Embryonic facial prominence (tissue), 1 donor: ENCODE data around the gene RBM12.

ENCODE experiments used
- DNase-seq: peaks from one replicate; pipeline ENCODE4 v3.0.0-alpha.2; 2016; ENCODE audit errors: extremely low spot score

Gene RBM12

DNA sequence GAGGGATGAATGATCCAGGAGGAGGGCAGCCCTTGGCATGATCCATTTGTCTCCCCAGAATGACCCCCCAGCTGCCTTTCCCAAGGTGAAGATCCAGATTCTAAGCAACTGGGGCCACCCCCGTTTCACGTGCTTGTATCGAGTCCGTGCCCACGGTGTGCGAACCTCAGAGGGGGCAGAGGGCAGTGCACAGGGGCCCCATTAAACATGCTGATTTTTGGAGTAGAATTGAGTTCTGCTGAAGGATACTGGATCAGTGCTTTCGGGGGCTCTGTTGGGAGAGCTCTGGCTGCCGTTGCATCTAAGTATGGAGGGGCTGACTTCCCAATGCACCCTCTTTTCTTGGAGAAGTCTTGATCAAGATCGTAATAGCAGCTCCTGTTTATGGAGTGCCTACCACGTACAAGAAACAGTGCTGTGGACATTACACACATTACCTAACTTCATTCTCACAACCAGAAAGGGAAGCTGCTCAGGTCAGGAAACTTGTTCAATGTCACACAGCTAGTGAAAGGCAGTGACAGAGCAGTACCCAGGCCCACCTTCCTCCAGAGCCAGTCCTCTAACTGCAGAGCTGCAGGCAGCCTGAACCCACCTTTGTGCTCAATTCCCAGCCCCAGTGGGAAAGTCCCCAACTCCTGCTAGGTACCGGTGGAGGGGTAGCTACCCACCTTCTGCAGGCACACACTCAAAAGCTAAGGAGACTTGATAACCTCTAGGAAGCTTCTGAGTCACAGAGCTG is 43.7 kb downstream of the RBM12 start:
- no peak for DNase-seq

DNA sequence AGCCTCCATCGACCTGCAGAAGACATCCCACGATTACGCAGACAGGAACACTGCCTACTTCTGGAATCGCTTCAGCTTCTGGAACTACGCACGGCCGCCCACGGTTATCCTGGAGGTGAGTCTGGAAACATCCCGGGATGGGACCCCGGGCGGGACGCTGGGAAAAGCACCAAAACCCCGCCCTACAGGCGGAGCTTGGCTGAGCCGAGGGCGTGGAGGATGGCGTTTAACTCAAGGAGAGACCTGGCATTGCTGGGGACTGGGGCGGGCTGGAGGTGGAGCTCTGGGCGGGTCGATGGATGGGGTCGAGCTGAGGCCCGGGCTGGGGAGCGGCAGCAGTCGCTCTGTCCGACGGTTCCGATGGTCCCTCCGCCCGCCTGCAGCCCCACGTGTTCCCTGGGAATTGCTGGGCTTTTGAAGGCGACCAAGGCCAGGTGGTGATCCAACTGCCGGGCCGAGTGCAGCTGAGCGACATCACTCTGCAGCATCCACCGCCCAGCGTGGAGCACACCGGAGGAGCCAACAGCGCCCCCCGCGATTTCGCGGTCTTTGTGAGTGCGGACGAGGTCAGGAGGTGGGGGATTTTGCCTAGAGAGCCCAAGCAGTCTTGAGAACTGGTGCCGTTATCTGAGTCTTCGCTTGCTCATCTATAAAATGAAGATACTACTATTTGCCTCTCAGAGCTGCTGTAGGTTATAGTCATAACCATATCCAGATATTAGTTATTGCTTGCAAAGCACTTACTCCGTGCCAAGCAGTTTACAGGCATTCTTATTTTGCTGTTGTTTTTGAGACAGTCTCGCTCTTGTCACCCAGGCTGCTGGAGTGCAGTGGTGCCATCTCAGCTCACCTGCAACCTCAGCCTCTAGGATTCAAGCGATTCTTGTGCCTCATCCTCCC is 45.3 kb downstream of the RBM12 start:
- DNase-seq, result no peak

DNA sequence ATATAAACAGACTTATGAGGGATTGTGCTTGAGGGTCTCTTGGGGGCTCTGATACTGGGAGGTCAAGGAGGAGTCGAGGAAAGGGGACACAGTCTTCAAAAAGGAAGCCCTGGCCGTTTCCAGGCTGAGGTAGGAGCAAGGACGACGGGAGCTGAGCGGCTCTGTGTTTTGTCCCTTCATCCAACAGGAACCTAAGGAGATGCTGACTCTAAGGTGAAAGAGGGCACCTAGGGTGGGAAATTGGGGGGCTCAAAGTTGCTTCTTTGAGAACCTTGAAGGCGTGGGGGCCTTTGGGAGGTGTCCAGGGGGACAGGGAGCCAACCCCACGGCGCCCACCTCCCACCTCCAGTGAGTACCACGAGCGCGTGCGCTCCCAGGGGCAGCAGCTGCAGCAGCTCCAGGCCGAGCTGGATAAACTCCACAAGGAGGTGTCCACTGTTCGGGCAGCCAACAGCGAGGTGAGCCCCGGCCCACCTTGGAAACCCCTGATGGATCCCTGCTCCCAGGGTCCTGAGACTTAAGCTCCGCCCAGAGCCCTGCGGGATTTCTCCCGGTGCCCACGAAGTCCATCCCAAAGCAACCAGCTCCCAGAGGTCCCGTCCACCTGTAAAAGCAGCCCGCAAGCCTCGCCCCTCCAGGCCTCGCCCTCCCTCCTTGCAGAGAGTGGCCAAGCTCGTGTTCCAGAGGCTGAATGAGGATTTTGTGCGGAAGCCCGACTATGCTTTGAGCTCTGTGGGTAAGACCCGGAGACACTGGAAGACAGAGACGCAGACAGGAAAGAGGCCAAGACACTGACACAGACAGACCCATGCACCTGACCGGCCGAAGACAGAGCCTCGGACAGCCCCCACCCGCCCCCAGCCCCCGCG is 46.2 kb downstream of the RBM12 start:
- DNase-seq, result no peak

DNA sequence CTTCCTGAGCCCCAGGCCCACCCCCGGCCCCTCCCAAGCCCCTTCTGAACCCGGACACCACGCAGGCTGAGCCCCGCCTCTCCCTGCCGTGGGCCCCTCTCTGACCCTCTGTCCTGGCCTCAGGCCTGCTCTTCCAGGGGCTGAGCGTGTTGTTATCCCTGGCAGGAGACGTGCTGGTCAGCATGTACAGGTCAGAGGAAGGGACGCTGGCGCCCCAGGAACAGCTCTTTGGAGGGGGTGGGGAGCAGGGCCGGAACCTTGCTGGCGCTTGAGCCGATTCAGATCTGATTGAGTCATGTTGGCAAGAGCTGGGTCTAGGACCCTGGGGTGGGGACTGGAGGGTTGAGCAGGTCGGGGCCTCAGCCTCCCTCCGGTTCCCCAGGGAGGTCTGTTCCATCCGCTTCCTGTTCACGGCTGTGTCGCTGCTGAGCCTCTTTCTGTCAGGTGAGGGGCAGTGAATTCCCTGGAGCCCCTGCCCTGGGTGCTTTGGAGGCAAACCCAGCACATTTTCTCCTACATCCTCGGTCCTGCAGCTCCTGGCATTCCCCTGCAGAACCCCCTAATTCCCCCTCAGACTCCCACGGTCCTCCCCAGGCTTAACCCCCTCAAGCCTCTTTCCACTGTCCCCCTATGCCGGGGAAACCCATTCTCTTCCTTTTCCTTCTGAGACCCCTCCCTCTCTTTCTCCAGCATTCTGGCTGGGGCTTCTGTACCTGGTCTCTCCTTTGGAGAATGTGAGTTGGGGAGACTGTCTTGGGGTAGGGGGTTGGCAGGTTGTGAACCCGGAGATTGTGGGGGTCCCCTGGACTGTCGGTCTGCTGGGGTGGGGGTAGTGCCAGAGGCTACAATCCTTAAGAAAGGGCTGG is 47.1 kb downstream of the RBM12 start:
- no peak for DNase-seq

DNA sequence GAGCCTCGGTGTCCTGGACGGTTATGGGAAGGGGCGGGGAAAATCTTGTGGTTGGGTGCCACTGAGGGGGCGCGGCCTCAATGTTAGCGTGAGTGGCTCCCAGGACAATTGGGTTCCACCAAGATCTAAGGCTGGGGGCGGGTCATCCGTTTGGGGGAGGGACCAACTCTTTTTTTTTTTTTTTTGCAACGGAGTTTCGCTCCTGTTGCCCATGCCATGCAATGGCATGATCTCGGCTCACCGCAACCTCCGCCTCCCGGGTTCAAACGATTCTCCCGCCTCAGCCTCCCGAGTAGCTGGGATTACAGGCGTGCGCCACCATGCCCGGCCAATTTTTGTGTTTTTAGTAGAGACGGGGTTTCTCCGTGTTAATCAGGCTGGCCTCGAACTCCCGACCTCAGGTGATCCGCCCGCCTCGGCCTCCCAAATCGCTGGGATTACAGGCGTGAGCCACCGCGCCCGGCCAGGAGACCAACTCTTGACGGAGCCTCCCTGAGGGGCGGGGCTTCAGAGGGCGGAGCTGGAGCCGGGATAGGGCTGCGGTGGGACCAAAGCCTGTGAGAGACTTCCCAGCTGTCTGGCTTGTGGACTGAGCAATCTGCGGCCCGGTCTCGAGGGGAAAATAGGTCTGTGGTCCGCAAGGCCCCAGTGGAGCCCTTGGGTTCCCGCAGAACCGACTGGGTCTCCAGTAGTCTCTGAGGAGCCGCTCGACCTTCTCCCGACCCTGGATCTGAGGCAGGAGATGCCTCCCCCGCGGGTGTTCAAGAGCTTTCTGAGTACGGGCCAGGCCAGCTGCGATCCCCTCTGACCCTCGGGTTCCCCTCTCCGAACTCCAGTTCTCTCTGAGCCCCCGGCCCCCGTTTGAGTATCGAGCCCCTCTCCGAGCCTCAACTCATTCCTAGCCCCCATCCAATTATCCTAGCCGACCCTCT is 48.0 kb downstream of the RBM12 start:
- DNase-seq, result no peak

DNA sequence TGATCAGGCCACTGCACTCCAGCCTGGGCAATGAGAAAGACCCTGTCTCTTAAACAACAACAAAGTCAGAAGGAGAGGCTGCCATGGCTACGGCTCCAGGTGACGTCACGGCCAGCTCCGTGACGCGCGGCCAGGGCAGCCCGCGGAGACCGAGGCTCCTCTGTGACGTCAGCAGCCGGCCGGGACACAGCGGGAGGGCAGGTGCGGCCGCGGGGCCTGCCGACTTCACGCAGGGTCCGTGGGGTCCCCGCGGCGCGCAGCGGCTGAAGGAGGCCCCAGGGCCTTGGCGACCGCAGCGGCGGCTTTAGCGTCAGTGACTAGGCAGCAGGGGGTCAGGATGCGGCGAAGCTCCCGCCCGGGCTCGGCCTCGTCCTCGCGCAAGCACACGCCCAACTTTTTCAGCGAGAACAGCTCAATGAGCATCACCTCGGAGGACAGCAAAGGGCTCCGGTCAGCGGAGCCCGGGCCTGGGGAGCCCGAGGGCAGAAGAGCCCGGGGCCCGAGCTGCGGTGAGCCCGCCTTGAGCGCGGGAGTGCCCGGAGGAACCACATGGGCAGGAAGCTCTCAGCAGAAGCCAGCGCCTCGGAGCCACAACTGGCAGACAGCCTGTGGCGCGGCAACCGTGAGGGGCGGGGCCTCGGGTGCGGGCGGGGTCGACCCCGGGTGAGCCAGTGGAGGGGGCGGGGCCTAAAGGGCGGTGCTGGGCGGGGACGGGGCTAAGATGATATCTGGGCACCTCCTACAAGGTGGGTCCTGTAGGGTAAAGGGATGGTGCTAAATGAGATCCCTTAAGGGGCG is 48.8 kb downstream of the RBM12 start, which contains the start of gene SPAG4:
TSS of gene SPAG4 (plus strand) at position 163 of the 798 bp plus-strand sequence. CDS start at position 338, 175 bp downstream.
- peak; percentile 79 for DNase-seq

DNA sequence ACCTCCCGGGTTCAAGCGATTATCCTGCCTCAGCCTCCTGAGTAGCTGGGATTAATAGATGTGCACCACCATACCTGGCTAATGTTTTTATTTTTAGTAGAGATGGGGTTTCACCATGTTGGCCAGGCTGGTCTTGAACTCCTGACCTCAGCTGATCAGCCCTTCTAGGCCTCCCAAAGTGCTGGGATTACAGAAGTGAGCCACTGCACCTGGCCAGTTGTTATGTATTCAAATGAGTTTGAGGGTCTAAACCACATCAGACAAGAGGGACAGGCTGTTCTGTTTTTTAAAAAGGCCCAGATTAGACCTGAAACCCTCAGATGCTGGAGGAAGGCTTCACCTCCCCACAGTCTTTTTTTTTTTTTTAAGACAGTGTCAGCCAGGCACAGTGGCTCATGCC is 53.2 kb downstream of the RBM12 start:
- DNase-seq, result no peak

DNA sequence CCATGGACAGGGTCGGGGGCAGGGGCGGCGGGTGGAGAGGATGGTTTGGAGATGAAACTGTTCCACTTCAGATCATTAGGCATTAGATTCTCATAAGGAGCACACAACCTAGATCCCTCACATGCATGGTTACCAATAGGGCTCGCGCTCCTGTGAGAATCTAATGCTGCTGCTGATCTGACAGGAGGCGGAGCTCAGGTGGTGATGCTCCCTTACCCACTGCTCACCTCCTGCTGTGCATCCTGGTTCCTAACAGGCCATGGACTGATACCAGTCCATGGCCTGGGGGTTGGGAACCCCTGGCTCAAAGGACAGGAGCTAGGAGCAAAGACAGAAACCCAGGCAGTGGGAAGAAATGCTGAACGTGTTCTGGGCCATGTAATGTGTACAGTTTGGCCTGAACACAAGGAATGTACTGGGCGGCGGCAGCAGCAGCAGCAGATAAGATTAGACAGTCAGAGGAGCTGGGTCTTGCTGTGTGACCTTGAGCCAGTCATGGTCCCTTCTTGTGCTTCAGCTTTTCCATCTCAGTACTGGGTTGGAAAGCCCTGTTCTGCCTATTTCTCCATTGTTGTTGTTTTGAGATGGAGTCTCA is 53.8 kb downstream of the RBM12 start:
- DNase-seq, result no peak

DNA sequence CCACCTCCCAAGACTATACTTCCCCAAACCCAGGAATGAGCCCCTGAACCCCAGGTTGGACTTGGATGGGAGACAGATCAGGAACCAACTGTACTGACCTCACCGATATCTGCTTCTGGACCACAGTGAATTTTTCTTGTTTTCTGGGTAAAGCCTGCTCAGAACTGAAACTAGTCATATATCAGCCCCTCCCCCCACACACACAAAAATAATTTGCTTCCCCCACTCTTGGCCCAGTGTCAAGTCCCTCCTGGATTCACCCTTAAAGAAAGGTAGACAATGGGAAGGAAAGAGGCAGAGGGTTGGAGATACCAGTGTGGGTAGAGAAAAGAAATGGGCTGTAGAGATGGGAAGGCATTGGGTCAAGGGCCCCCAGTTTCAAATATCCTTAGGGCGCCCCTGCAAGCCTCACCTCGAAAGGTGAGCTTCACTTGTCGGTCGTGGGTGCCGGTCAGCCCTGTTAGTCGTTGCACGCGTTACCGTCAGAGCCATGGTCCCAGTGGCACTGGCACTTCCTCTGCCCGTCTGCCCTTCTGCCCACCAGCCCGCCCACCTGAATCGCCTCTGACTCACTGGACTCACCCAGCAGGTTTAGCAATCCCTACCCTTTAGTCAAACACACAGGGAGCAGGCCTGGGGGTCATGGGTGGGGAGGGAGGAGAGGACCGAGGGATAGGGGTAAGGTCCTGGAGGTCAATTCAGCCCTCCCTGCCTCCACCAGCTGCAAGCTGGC is 57.5 kb downstream of the RBM12 start:
- DNase-seq, result no peak

DNA sequence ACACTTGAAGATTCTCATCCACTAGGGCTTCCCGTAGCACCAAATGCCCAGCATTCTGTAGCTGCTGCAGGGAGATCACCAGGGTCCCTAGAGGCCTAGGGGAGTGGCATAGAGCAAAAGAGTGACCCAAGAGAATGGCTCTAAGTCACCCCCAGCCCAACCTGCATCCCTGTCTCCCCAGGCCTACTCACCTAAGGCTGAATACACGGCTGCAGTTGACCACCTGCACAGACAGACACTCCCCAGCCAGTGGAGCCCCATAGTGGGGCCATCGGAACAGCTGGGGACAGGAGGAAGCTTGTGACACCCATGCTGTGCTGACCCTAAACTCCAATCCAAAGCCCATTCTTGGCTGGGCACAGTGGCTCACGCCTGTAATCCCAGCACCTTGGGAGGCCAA is 58.6 kb downstream of the RBM12 start:
- no peak for DNase-seq

DNA sequence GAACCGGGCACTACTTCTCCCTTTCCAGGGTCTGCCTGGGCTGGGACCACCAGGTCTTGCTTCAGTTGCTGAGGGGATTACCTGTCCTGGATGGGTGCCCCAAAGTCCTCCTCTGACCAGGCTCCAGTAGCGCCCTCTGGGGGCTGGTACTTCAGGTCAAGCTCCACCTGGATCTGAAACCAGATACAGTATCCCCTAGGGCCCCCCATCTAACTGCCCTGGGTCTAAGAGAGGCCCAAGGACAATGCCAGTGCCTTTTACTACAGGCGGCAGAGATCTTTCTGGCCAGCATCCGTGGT is 60.3 kb downstream of the RBM12 start:
- DNase-seq, result no peak

DNA sequence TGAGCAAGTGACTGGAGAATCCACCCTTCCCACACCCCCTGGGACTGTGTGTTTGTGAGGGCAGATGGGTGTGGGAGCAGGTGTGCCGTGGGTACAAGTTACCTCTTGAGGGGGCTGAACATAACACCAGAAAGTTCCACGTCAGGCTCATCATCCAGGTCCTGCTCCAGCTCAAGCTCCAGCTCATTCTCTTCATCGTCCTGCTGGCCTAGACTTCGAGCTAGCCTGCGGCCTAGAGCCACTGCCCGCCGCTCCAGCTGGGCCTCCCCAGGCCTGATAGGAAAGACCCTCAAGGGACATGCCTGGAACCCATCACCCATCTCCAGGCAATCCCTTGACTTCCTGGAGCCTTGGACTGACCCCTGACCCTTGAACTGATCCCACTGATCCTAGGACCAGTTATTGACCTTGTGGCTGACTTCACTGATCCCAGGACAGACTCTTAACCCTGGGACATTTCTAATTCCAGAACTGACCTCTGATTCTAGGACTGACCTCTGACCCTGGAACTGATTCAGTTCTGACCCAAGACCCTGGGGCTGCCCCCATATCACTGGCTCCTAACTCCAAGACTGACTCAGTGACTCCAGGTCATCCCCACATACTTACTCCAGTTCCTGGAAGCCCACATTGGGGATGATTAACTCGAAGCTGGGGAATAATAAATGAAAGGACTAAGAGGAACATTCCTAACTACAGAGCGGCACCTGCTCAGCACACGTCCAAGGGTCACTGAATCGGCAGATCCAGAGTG is 60.8 kb downstream of the RBM12 start:
- no peak for DNase-seq

DNA sequence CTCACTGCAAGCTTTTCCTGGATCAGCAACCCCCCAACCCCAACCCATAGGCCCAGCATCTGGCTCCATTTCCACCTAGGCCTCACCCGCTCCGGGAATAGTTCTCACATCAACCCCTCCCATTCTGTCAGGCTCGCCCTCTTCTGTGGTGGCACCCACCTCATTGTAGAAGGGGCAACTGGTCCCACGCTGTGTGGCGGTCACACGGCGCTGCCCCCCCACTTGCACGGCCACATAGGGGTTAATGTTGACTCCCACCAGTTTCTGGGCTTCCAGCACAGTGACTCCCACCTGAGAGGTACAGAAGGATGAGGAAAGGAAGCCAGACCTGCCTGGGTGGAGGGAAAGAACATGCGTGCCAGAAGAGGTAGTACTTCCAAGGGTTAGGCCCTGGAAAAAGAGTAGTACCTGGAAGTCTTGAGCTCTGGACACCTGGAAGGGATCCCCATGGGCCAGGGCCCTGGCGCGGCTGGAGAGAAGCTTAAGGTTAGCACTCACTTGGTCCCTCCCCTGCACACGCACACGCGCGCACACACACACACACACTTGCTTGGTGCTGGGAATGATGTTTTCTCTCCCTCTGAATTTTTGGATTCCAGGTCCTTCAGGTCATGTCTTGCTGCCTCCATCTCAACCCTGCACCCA is 61.7 kb downstream of the RBM12 start:
- no peak for DNase-seq

DNA sequence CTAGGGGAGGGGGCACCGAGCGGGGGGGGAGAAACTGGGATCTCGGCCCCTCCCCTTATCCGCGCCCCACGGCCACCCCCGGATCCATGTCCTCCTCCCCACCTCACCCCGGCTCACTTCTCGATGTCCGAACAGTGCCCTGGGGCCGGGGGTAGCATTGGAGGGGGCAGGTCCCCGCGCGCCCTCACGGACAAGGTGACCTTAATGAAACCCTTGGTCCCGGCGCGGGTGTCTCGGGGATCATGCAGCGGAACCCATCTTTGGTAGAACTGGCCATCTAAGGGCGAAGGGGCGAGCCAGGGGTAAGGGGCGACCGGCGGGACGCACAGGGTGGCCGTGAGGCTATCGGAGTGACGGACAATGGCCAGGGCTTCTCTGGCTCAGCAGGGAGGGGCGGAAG is 62.7 kb downstream of the RBM12 start:
- DNase-seq, result no peak

DNA sequence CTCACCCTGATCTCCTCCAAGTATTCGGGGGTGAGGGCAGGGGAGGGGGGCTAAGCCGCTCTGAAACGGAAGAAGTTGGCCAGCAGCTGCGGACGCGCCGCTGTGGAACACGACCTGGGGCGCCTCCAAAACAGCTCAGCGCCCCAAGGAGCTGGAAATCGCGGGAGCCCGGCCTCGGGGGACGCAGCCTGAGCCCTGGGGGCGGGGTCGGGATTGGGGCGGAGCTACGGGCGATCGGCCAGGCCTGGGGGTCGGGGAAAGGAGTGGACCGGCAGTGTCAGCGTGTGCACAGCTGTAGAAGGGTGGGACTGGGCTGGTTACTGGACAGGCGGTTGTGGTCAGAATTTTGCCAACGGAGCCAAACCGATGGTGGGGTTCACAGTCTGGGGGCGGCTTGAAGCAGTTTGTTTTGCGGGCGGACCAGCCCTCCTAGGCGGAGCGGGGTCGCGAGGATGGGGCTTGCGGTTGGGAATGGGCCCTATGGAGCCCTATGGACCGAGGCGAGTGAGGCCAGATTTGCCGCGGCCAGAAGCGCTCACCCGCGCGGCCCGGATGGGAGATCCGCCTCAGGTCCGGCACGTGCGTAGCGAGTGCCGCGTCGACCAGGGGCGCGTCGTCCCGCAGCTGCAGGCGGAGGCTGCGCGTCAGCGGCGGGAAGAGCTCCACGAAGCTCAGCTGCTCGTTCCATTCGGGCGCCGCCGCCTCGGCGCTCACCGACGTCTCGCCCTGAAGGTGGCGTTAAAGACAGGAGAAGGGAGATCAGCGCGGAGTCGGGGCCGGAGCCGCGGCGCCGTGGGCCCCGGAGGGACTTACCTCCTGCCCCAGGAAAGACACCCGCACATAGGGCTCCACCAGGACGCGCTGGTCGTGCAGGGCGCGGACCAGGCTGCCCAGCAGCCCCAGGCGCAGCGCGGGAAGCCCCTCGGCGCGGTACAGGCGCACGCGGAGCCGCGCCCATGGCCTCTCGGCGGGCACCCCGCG is 63.4 kb downstream of the RBM12 start:
- DNase-seq, result peak; percentile 53
